OCI-LY7 (cell line): ENCODE measurements around the gene RAB6A. TPM values are rescaled to one million over a fixed set of nuclear protein-coding genes. Genes with fewer than 3 reads are reported as not detected.

Source experiments
- BruUV-seq: library from RNA; stranded (reverse); fragments of 400-500 nt; replicated peaks from 2 replicates; lab custom pipeline; 2021; lab: Mats Ljungman, UMichigan
- CTCF ChIA-PET: fragments of 300-600 bp; sonication (Branson Sonifier 250); formaldehyde crosslinking; loops from one replicate; lab custom pipeline; 2022; ENCODE audit warnings: antibody characterized with exemption; ENCODE audit not compliant: unreplicated experiment; lab: Charles Lee
- POLR2A ChIA-PET: fragments of 300-600 bp; sonication (Branson Sonifier 250); formaldehyde crosslinking; loops from one replicate; lab custom pipeline; 2022; ENCODE audit warnings: antibody characterized with exemption; lab: Charles Lee
- DNase-seq: peaks from one replicate; pipeline ENCODE4 v3.0.0-alpha.2; 2015; ENCODE audit warnings: low spot score
- H2AFZ ChIP-seq: fragments of 200-600 bp; sonication (generic), shearing (Covaris generic); 2 replicates; pipeline ENCODE4 v1.6.1; 2014; ENCODE audit warnings: mild to moderate bottlenecking, antibody characterized with exemption, low read length, moderate library complexity
- H3K27ac ChIP-seq: fragments of 200-600 bp; sonication (generic); 2 replicates; pipeline ENCODE4 v1.5.1; 2014; ENCODE audit warnings: mixed run types, low read depth, mild to moderate bottlenecking, moderate library complexity, low read length, inconsistent platforms; ENCODE audit not compliant: poor library complexity, severe bottlenecking
- H3K36me3 ChIP-seq: fragments of 200-600 bp; sonication (generic); 2 replicates; pipeline ENCODE4 v1.6.1; 2014; ENCODE audit warnings: mild to moderate bottlenecking, antibody characterized with exemption, low read length, moderate library complexity, mixed read lengths; ENCODE audit not compliant: insufficient read depth
- H3K4me1 ChIP-seq: fragments of 200-600 bp; sonication (generic); 2 replicates; pipeline ENCODE4 v1.5.1; 2014; ENCODE audit warnings: mild to moderate bottlenecking, low read length; ENCODE audit not compliant: insufficient read depth, poor library complexity, severe bottlenecking
- H3K4me2 ChIP-seq: fragments of 200-600 bp; sonication (generic); 2 replicates; pipeline ENCODE4 v1.6.1; 2014; ENCODE audit warnings: mild to moderate bottlenecking, low read length
- H3K4me3 ChIP-seq: fragments of 200-600 bp; sonication (generic); 2 replicates; pipeline ENCODE4 v1.5.1; 2014; ENCODE audit warnings: mild to moderate bottlenecking, low read depth, low read length; ENCODE audit not compliant: poor library complexity, severe bottlenecking
- H3K79me2 ChIP-seq: fragments of 200-600 bp; sonication (generic); 2 replicates; pipeline ENCODE4 v1.6.1; 2016; ENCODE audit warnings: low read depth, mild to moderate bottlenecking, low read length, moderate library complexity, mixed read lengths; ENCODE audit not compliant: insufficient read depth
- H3K9me2 ChIP-seq: fragments of 200-600 bp; sonication (generic); 2 replicates; pipeline ENCODE4 v1.6.1; 2016; ENCODE audit warnings: mild to moderate bottlenecking, low read length, mixed read lengths; ENCODE audit not compliant: insufficient read depth
- H3K9me3 ChIP-seq: fragments of 200-600 bp; sonication (generic); 2 replicates; pipeline ENCODE4 v1.6.1; 2014; ENCODE audit warnings: mild to moderate bottlenecking, mixed run types, low read length, mixed read lengths
- H4K20me1 ChIP-seq: fragments of 200-600 bp; sonication (generic); 2 replicates; pipeline ENCODE4 v1.6.1; 2014; ENCODE audit warnings: mild to moderate bottlenecking, antibody characterized with exemption, low read length, moderate library complexity, mixed read lengths; ENCODE audit not compliant: insufficient read depth
- EZH2phosphoT487 ChIP-seq: fragments of 200-600 bp; sonication (generic); IDR thresholded peaks from 2 replicates; pipeline ENCODE4 v1.6.1; 2018; ENCODE audit warnings: low read depth, borderline replicate concordance, mild to moderate bottlenecking, mixed run types, antibody characterized with exemption, low read length, moderate library complexity, mixed read lengths
- intact Hi-C: fragments of 100-400 bp; cut with micrococcal nuclease; formaldehyde crosslinking; loops from one replicate; pipeline ENCODE4 v1.10.0; 2022; ENCODE audit not compliant: unreplicated experiment
- total RNA-seq, 2 experiments: library from RNA; depleted of rRNA in 1 of 2; stranded (reverse); fragments of >200 nt in 1 of 2; shearing (Covaris generic) in 1 of 2; gene quantifications; 2 replicates each; pipeline ENCODE4 v1.2.3, GENCODE V29; 2014 to 2022
- TF ChIP-seq, protein P1 (sequence below): fragments of 200-600 bp; sonication (generic); conservative IDR thresholded peaks from 2 replicates; pipeline ENCODE4 v1.5.1; 2014; ENCODE audit warnings: mild to moderate bottlenecking, antibody characterized with exemption, low read length, moderate library complexity, mixed read lengths

RAB6A gene
- total RNA-seq, 2 experiments from 2014 or later, result 46.5 to 72.9 TPM

DNA sequence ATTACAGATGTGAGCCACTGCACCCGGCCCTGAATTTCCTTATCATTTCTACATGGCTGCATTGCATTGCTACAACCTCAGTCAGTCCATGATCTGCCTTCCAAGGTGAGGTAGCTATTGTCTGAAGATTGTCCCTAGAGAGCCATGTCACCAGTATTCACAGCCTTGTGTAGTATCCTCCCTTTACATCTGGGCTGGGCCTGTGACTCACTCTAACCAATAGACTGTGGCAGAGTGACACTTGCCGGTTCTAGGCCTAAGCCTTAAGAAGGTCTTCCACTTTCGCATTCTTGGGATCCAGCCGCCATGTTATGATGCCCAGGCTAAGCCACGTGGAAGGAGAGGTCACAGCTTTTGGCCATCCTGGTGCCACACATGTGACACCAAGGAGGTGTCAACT, 124.6 kb downstream of the RAB6A start:
- H3K27ac ChIP-seq, result no peak overlapping the region
- H2AFZ ChIP-seq, result no peak overlapping the region
- no peaks in the 10 kb centered on the region for H3K9me3 ChIP-seq
- H3K9me2 ChIP-seq, result no peaks in the 10 kb centered on the region
- H3K4me2 ChIP-seq, result no peak overlapping the region
- ChIA-PET POLR2A (interaction anchor here (0.6 to 1.0 kb wide), 2 partner anchors 169 to 221 kb away, joined by 3 to 8 read pairs; no protein-coding TSS in a partner anchor), CTCF (no interaction called here)
- H3K4me3 ChIP-seq, result no peak overlapping the region
- no peaks in the 10 kb centered on the region for H3K4me1 ChIP-seq
- DNase-seq, result no peak
- no TSS peak for BruUV-seq
- H4K20me1 ChIP-seq, result no peaks in the 10 kb centered on the region
- intact Hi-C loops, result no loop called here
- TF ChIP-seq, protein P1, sequence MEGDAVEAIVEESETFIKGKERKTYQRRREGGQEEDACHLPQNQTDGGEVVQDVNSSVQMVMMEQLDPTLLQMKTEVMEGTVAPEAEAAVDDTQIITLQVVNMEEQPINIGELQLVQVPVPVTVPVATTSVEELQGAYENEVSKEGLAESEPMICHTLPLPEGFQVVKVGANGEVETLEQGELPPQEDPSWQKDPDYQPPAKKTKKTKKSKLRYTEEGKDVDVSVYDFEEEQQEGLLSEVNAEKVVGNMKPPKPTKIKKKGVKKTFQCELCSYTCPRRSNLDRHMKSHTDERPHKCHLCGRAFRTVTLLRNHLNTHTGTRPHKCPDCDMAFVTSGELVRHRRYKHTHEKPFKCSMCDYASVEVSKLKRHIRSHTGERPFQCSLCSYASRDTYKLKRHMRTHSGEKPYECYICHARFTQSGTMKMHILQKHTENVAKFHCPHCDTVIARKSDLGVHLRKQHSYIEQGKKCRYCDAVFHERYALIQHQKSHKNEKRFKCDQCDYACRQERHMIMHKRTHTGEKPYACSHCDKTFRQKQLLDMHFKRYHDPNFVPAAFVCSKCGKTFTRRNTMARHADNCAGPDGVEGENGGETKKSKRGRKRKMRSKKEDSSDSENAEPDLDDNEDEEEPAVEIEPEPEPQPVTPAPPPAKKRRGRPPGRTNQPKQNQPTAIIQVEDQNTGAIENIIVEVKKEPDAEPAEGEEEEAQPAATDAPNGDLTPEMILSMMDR, result no peak
- no peak for TF ChIP-seq EZH2phosphoT487
- H3K79me2 ChIP-seq, result no peaks in the 10 kb centered on the region
- no peaks in the 10 kb centered on the region for H3K36me3 ChIP-seq

DNA sequence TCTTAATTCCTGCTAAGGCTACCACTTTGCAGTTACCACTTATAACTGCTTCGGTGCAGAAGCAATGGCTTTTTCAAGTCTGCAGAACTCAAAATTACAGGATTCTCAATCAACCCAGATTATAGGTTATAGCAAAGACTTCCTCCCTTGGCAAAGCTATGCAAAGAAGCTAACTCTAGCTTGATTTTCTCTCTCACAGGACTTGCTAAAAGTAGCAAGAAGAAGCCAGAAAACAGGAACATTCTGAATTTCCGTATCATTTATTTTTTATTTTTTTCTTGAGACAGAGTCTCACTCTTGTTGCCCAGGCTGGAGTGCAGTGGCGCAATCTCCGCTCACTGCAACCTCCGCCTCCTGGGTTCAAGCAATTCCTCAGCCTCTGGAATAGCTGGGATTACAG, 125.2 kb downstream of the RAB6A start:
- no peaks in the 10 kb centered on the region for H4K20me1 ChIP-seq
- no peaks in the 10 kb centered on the region for H3K9me3 ChIP-seq
- TF ChIP-seq EZH2phosphoT487, result no peak
- TF ChIP-seq, protein P1, result no peak
- no peak overlapping the region for H3K4me2 ChIP-seq
- no peak overlapping the region for H3K4me3 ChIP-seq
- no peak overlapping the region for H3K27ac ChIP-seq
- no peak for DNase-seq
- intact Hi-C loops, result no loop called here
- no peaks in the 10 kb centered on the region for H3K36me3 ChIP-seq
- no TSS peak for BruUV-seq
- no peak overlapping the region for H2AFZ ChIP-seq
- H3K9me2 ChIP-seq, result no peaks in the 10 kb centered on the region
- ChIA-PET CTCF (no interaction called here), POLR2A (no interaction called here)
- H3K79me2 ChIP-seq, result no peaks in the 10 kb centered on the region
- H3K4me1 ChIP-seq, result no peaks in the 10 kb centered on the region

DNA sequence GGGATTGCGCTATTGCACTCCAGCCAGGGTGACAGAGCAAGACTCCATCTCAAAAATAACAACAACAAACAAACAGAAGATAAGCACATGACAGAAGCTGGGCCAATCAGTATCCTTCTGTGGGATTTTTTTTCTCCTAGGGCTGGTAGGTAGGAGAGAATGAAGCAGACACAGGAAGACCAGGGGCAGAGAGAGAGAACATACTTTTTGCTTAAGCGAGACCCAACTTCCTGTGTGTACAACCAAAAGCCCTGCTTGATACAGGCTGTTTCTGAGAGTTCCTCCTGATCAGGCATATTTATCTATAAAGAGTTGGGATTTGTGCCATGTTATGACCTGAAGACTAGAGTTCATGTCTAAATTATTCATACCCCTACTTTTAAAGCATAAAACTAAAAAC, 126.9 kb downstream of the RAB6A start:
- intact Hi-C loops, result no loop called here
- H4K20me1 ChIP-seq, result no peaks in the 10 kb centered on the region
- H3K4me1 ChIP-seq, result no peaks in the 10 kb centered on the region
- ChIA-PET POLR2A (no interaction called here), CTCF (no interaction called here)
- H3K9me2 ChIP-seq, result no peaks in the 10 kb centered on the region
- BruUV-seq, result no TSS peak
- no peak overlapping the region for H3K4me2 ChIP-seq
- DNase-seq, result no peak
- no peak overlapping the region for H3K4me3 ChIP-seq
- H3K36me3 ChIP-seq, result no peaks in the 10 kb centered on the region
- no peaks in the 10 kb centered on the region for H3K9me3 ChIP-seq
- TF ChIP-seq, protein P1, result no peak
- no peak for TF ChIP-seq EZH2phosphoT487
- H3K27ac ChIP-seq, result no peak overlapping the region
- H3K79me2 ChIP-seq, result no peaks in the 10 kb centered on the region
- H2AFZ ChIP-seq, result no peak overlapping the region
